NCI-H146 treated with DMSO at 0.1 percent for 48 hours (cell line): ENCODE results near the gene SPINK8.
"Not testable (repeated sequence)": the region's sequence is repeated elsewhere in the genome, so short reads cannot be mapped to it uniquely, and the experiment has no call there.

ENCODE experiments used
- DNase-seq: peaks from one replicate; lab custom pipeline; 2025; ENCODE audit not compliant: unreplicated experiment; lab: John Stamatoyannopoulos, UW

Gene SPINK8

GRCh38 chr3:48333346-48334245, at the start of gene SPINK8:
SPINK8 (minus strand) TSS chr3:48333661; CDS start chr3:48328341, 5,320 bp downstream.
- not testable (repeated sequence) for DNase-seq

- no peak for DNase-seq
These were observed 39.5 kb upstream of the SPINK8 start for GRCh38 chr3:48372862-48373435.

- no peak for DNase-seq
These were observed 38.9 kb upstream of the SPINK8 start for GRCh38 chr3:48372377-48372770.

- no peak for DNase-seq
These were observed 38.4 kb upstream of the SPINK8 start, which contains the start of gene FBXW12 for GRCh38 chr3:48371651-48372376. FBXW12 (plus strand) TSS chr3:48372219; CDS start chr3:48372768, 549 bp downstream.

GRCh38 chr3:48370333-48370713, 36.9 kb upstream of the SPINK8 start:
- DNase-seq = no peak

- DNase-seq = no peak
These were observed 36.4 kb upstream of the SPINK8 start for GRCh38 chr3:48369693-48370332.

GRCh38 chr3:48367201-48367600, 33.7 kb upstream of the SPINK8 start:
- DNase-seq = peak; percentile 18

- DNase-seq = no peak
These were observed 31.4 kb upstream of the SPINK8 start for GRCh38 chr3:48364840-48365239.

- DNase-seq = no peak
These were observed 28.5 kb upstream of the SPINK8 start for GRCh38 chr3:48361928-48362327.

- DNase-seq = no peak
These were observed 23.0 kb upstream of the SPINK8 start for GRCh38 chr3:48356419-48356818.

GRCh38 chr3:48353987-48354386, 20.5 kb upstream of the SPINK8 start:
- DNase-seq = no peak

GRCh38 chr3:48352546-48352945, 19.1 kb upstream of the SPINK8 start:
- no peak for DNase-seq

- no peak for DNase-seq
These were observed 14.0 kb upstream of the SPINK8 start for GRCh38 chr3:48347500-48347899.

GRCh38 chr3:48345946-48346572, 12.6 kb upstream of the SPINK8 start:
- no peak for DNase-seq

GRCh38 chr3:48344867-48345507, 11.5 kb upstream of the SPINK8 start:
- no peak for DNase-seq

GRCh38 chr3:48343432-48343831, 10.0 kb upstream of the SPINK8 start:
- no peak for DNase-seq

- DNase-seq = no peak
These were observed 5.2 kb upstream of the SPINK8 start for GRCh38 chr3:48338635-48339034.

GRCh38 chr3:48337536-48337935, 4.1 kb upstream of the SPINK8 start:
- not testable (repeated sequence) for DNase-seq

- DNase-seq = not testable (repeated sequence)
These were observed 1.8 kb upstream of the SPINK8 start for GRCh38 chr3:48335286-48335685.

GRCh38 chr3:48334605-48335004, 1.1 kb upstream of the SPINK8 start:
- no peak for DNase-seq
